ENCODE data around the gene CFAP70.
"Not testable (repeated sequence)": the region's sequence is repeated elsewhere in the genome, so short reads cannot be mapped to it uniquely, and the experiment has no call there.

Gene CFAP70

GRCh38 chr10:73358331-73359279 is at the start of gene CFAP70:
Gene CFAP70 (minus strand): TSS chr10:73358864. CDS start chr10:73354796, 4,068 bp downstream.
- peak; percentile 95 for DNase-seq (ENCODE audit: low spot score)

GRCh38 chr10:73408061-73408460 is 49.4 kb upstream of the CFAP70 start:
- no peak for DNase-seq (ENCODE audit: low spot score)

- DNase-seq (ENCODE audit: low spot score): no peak
These were observed 48.8 kb upstream of the CFAP70 start for GRCh38 chr10:73407495-73407894.

- no peak for DNase-seq (ENCODE audit: low spot score)
These were observed 48.2 kb upstream of the CFAP70 start for GRCh38 chr10:73406846-73407245.

GRCh38 chr10:73405556-73405955 is 46.9 kb upstream of the CFAP70 start:
- DNase-seq (ENCODE audit: low spot score): no peak

GRCh38 chr10:73404690-73405089 is 46.0 kb upstream of the CFAP70 start:
- DNase-seq (ENCODE audit: low spot score): no peak

GRCh38 chr10:73401636-73402035 is 43.0 kb upstream of the CFAP70 start:
- DNase-seq (ENCODE audit: low spot score): no peak

- no peak for DNase-seq (ENCODE audit: low spot score)
These were observed 40.4 kb upstream of the CFAP70 start for GRCh38 chr10:73399063-73399462.

- DNase-seq (ENCODE audit: low spot score): no peak
These were observed 39.4 kb upstream of the CFAP70 start for GRCh38 chr10:73398024-73398423.

GRCh38 chr10:73394325-73394724 is 35.7 kb upstream of the CFAP70 start:
- DNase-seq (ENCODE audit: low spot score): not testable (repeated sequence)

- DNase-seq (ENCODE audit: low spot score): no peak
These were observed 29.6 kb upstream of the CFAP70 start for GRCh38 chr10:73388228-73388627.

- DNase-seq (ENCODE audit: low spot score): no peak
These were observed 27.9 kb upstream of the CFAP70 start for GRCh38 chr10:73386583-73386982.

- no peak for DNase-seq (ENCODE audit: low spot score)
These were observed 20.5 kb upstream of the CFAP70 start for GRCh38 chr10:73379064-73379748.

GRCh38 chr10:73376679-73377078 is 18.0 kb upstream of the CFAP70 start:
- DNase-seq (ENCODE audit: low spot score): no peak

GRCh38 chr10:73368238-73368637 is 9.6 kb upstream of the CFAP70 start:
- DNase-seq (ENCODE audit: low spot score): no peak

- no peak for DNase-seq (ENCODE audit: low spot score)
These were observed 8.0 kb upstream of the CFAP70 start for GRCh38 chr10:73366381-73367298.

- DNase-seq (ENCODE audit: low spot score): no peak
These were observed 6.3 kb upstream of the CFAP70 start for GRCh38 chr10:73364964-73365363.

GRCh38 chr10:73359492-73359891 is 828 bp upstream of the CFAP70 start:
- no peak for DNase-seq (ENCODE audit: low spot score)

GRCh38 chr10:73357821-73358220 is 843 bp downstream of the CFAP70 start:
- DNase-seq (ENCODE audit: low spot score): peak; percentile 13

- DNase-seq (ENCODE audit: low spot score): no peak
These were observed 1.5 kb downstream of the CFAP70 start for GRCh38 chr10:73357166-73357565.

- DNase-seq (ENCODE audit: low spot score): no peak
These were observed 14.4 kb downstream of the CFAP70 start for GRCh38 chr10:73344269-73344668.

GRCh38 chr10:73340121-73340520 is 18.5 kb downstream of the CFAP70 start:
- no peak for DNase-seq (ENCODE audit: low spot score)
